Measurements from ENCODE around the gene NDST4.

NDST4 gene

DNA sequence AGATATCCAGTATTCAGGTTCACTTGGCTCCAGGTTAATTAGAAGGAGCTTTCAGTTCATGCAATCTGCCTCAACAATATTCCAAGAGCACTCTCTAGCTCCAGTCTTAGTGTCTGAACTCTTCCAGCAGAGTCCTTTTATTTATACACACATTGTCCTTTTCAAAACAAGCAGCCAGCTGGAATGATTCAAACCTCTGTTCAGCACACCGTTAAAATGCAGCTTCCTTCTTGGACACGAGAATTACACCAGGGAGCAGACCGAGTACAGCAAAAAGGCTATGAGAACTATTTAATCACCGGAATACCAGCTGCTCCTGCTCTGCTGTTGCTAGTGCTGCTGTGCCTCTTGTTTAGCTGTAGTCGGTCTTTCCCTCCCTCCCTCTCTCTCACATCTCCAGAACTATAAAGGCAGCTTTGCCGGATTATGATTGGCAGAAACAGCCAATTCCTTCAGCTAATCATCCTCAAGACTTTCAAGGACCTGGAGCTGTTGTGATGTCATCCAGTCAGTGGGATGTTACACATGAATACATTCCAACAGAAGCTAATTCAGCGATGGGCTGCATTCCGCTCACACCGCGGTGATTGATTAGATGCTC lies at the start of gene NDST4:
Gene NDST4 (minus strand): TSS at position 115 of the 601 bp plus-strand sequence. CDS start 36,584 bp downstream, outside the sequence.
- DNase-seq, result peak; percentile 51

DNA sequence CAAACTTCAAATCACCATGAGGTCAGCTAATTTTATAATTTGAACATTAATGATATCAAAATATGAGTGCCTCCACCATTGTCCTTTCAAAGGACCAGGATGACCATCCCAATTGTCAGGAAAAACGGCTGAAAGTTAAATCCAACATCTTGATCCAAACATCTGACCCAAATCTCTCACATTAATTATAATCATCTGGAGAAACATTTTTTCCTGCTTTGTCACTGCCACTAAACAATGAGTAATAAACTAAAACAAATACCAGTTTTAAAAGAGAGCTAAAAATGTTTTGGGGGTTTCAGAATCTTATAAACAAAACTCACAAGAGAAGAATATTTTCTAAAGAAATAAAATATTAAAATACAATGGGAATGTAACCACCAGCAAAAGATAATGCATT lies 45.7 kb upstream of the NDST4 start:
- no peak for DNase-seq

DNA sequence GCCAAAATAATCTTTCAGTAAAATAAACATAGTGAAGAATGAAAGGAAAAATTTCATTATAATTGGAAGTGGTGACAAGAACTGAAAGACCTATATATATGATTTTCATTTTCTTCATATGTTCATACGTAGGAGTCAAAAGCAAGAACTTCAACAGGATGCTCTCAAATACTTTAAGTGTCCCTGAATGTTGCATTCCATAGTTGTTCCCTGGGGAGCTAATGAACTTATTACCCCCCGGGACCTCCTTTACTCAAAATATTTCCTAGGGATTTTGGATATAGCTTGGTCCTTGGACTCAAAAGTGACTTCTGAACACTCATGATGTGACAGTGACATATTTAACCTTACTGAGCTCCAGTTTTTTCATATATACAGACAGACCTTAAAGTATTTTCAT lies 44.9 kb upstream of the NDST4 start:
- DNase-seq, result no peak

DNA sequence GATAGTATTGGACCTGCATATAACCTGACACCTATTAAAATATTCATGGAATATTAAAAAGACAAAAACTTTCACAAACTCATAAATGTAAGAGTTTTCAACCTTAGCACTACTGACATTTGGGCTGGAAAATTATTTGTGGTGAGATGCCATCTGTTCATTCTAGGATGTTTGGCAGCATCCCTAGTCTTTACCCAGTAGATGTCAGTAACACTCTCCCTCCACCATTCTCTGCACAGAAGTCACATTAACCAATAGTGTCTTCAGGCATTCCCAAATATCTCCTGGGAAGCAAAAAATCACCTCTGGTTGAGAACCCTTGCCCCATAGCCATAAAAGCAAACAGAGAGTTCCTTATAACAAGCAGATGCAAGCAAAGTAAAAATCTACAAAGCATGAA lies 41.4 kb upstream of the NDST4 start:
- no peak for DNase-seq

DNA sequence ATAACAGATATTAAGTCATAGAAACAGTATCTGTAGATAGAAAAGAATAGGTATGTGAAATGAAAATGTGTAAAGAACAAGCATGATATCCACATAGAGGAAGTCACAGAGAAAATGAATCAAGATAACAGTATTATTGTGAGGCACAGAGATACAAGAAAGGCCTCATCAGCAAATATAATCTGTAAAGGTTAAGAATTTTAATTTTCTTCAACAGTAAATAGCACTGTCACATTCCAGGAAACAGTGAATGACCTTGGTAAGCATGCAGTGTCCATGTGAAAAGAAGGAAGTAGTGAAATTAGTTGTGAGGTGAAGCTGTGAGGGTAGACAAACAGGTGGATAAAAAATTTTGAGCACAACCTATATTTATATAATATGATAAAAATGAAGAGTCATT lies 39.5 kb upstream of the NDST4 start:
- DNase-seq, result no peak

DNA sequence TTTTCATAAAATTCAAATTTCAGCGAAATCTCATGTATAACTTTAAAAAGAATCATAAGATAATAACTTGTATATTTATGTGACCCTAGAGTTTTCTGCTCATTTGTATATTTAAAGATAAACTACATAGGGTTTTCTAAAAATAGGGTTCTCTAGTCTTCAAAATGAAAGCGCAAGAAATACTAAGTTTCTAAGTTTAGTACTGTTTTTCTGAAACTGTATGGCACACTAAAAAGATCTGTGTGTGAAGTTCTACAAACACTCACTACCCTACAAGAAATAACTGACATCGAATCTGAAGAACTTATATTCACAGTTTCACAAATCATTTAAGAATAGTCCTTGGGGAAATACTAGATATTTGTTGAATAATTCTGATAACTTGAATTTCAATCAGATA lies 38.7 kb upstream of the NDST4 start:
- no peak for DNase-seq

DNA sequence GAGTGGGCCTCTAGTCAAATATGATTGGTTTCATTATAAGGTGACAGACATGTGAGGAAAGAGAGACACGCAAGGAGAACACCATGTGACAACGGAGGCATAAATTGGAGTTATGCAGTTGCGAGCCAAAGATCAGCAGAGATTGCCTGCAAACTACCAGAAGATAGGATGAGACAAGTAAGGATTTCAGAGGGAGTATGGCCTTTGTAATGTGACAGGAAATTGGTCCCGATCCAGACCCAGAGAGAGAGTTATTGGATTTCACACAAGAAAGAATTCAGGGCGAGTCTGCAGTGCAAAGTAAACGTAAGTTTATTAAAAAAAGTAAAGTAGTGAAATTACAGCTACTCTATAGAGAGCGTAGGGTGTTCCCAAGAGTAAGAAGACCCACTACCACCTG lies 35.7 kb upstream of the NDST4 start:
- no peak for DNase-seq

DNA sequence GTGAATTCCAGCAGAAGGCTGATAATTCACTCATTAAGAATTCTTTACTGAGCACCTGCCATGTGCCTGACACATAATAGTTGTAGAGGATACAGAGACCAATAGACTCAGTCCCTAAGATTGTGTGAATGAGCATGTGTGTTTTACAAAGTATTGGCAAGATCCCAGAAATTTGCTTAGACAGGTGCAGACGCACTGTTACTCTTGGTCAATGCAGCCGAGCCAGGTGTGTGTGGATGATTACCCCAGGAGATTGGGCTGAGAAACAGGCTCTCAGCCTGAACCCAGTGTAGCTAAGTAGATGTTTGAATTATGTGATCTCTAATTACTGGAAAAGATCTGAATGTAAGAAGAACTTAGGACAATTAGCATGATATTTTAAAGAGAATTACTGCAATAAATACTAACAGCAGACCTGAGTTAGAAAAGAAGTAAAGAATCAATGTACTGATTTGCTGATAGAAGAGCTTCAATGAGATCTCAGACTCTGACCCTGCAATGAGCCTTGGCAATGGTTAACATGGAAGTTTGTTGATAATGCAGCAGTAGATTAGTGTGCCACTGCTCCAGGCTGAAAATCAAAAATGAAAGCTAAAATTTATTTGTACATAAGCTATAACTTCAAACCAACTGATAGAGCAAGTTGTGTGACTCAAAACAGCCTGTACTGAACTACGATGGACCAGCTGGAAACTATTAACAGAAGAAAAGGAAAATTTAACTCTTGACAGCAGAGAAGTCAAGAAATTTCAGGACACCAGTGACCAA lies 32.2 kb upstream of the NDST4 start:
- peak; percentile 79 for DNase-seq

DNA sequence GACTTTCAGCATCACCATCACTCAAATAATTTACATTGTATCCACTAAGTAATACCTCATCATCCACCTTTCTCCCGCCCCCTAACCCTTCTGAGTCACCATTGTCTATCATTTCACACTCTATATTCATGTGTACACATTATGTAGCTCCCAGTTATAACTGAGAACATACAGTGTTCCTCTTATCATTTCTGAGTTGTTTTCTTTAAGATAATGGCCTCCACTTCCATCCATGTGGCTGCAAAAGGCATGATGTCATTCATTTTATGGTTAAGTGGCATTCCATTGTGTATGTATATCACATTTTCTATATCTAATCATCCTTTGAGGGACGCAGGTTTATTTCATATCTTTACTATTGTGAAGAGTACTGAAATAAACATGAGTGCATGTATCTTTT lies 14.6 kb upstream of the NDST4 start:
- no peak for DNase-seq

DNA sequence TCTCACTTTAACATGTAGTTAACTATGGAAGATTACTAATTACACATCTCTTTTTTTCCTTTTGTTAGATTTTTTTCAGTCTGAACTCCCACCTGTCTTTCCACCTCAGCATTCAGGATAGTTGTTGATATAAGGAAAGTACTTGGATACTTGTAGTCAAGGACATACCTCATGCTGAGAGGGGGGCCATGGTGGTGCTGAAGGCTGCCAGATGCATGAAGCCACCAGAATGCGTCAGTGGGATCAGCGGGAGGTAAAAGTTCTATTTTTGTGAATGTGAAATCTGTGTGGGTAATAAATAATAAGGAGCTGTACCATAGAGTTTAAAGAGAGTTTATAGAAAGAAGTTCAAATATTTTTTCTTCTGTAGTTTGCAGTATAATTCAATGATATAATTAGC lies 13.1 kb upstream of the NDST4 start:
- no peak for DNase-seq

DNA sequence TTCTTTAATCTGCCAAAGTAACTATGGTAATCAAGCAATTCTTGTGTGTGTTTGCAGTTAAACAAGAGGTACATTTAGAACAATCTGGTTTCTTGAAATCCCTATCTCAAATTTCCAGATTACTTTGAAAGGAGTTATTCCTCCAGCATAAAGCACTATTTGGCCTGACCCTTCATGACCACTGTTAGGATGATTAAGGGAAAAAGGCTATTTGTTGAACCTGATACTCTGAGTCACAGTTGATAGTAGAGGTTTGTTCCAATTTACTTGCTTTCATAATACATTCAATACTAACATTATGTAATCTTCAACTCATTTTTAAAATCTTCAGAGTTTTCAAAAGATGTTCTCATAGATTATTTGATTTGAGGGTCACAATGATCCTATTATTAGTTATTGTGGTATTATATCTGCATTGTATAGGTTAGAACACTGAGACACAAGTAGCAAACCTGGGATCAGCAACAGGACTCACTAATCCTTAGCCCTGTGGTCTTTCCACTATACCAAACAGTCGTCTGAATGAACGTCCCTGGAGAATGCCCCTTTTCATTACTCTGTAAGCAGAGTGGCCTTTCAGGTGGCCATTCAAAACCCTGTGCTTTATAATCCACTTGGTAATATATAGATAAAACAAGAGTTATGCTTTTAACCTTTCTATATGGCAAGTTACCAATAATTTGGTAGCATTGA lies 8.1 kb upstream of the NDST4 start:
- DNase-seq, result no peak

DNA sequence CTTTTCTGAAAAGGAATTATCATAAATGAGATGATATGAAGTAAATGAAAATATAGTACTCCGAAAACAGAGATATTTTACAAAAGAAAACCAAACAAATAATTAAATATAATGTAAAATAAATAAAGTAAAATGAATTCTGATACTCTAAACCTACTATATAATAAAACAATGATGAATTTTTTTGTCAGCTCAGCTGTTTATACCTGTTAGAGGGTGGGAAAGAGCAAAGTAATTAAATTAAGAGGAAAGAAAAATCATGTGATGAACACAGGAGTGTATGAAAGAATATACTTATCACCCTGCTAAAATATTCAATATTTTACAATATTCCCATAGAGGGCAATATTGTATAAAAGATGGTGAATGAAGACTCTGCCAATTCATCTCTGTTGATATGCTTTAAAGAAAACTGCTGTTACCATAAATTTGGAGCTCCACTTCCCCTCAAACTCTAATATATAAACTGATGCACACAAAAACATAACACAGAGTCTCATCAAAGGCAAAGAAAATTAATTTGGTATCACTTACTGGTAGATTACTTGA lies 6.5 kb upstream of the NDST4 start:
- no peak for DNase-seq

DNA sequence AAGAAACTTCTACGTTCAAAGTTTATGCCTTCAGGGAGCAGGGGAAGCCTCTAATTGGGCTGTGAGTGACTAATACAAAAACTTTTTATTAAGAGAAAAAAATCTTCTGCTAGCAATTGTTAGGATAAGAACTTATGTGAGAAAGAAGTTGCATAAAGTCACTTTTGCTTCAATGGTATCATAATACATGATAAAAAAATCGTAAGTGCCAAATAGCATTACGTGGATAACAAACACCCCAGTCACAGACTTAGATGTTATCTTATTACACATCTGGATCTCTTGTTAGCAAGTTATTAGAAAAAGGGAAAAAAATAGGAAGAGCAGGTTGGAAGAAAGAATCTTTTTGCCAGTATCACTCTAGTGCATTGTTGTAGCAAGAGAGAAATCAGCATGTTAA lies 4.2 kb upstream of the NDST4 start:
- DNase-seq, result no peak

DNA sequence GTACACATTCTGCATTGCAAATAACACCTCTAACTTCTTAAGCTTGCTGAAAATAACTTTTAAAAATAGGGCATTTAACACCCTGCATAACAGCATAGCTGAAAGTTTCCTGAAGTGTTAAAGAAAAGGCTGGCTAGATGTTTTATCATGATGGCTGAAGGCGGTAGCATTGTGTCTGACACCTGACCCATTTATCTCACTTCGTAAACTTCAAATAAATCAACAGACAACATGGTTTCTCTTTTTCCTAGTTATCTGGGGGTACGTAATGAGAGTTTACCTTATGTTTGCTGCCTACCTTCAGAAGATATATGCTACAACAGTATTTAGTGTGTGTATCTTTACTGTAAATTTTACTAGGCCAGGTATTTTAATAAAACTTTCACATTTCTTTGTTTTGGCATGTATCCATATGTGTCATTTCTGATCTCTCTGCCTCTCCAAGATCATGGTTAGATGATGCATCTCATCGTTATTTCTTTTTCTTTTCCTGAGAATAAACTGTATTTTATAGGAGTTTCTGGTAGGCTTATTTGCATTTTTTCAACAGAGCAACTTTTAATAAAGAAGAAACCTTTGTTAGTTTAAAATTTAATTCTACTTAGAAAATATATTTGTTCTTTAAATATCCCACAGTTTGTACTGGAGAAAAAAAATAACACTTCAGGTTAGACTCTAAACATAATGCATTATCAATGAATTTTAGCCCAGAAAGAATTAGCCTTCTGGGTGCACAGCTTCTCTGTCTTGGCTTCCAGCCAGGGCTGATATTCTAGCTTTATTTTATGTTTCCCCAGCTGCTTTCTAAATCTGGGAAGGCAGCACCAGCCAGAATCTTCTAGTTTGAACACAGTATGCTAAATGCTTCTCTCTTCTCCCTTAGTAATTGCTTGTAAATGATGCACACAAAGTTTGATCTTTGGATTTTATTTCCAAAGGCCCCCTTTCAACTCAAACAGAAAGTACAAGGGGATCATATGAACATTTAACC lies 2.9 kb downstream of the NDST4 start:
- DNase-seq, result peak; percentile 68

DNA sequence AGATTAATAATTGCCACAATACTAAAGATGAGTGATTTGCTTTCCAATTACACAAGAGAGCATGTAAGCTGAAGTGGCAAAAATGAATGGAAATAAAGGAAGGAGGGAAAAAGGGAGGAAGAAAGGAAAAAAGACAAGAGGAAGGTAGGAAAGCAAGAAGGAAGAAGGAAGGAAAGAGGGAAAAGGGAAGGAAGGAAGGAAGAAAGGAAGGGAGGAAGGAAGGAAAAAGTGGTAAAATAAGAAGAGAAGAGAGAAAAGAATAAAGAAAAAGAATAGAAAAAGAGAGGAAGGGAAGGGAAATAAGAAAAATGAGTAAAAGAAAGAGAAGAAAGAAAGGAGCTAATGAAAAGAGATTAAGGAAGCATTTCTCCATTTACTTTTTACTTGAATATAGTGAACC lies 4.6 kb downstream of the NDST4 start:
- no peak for DNase-seq

DNA sequence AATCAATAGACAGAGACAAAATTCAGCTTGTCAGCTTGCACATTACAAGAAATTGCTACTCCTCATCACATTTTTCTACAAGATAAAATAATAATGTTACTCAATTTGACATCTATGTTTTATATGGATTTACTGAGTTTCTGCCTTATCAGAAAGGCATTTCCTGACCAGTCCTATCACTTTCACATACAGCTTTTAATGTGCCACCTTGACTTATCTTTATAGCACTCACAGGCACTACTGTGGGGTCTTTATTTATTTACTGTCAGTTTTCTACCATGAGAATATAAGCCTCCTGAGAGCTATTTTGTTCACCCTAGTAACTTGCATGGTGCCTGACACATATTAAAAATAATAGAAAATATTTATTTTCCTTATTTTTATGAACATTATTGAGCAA lies 6.0 kb downstream of the NDST4 start:
- DNase-seq, result no peak

DNA sequence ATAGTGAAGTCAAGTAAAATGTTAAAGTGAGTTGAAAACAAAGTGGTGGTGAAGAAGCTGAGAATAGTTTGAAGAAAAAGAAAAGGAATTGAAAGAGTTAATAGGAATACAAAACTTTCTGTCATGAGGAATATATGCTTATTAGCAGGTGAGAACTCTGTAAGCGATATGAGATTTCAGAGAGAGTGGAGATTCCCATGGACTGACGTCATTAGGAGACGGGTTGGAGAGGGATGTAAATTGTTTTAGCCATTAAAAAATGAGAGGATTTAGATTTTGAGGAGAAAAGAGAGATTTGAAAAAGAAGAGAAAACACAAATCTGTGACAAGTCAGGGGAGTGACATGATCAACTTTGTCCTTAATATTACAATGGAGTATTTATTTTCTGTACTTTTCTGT lies 11.7 kb downstream of the NDST4 start:
- no peak for DNase-seq

DNA sequence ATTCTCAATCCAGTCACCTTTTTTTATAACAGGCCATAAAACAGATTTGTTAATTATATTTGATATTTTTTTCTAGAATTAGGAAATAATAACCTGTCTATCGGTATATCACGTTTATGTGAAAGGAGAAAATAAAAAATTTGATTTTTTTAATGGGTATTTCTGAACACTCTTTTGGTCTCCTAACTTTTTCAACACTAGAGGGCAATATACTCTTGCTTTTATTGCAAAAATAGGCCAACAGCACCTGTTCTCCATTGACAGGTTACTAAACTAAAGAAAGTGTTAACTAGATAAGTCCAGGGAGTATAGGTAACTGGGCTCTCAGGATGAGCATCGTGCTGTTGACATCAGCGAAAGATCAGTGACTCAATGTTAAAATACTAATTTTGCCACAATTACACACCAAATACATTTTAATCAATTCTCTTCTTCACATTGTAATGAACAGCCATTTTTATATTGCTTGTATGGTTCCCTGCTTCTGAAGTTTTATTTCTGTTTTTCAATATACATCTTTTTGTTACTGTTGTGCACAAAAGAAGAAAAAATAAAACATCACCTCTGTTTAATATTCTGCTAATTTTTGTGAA lies 22.8 kb downstream of the NDST4 start:
- peak; percentile 37 for DNase-seq

DNA sequence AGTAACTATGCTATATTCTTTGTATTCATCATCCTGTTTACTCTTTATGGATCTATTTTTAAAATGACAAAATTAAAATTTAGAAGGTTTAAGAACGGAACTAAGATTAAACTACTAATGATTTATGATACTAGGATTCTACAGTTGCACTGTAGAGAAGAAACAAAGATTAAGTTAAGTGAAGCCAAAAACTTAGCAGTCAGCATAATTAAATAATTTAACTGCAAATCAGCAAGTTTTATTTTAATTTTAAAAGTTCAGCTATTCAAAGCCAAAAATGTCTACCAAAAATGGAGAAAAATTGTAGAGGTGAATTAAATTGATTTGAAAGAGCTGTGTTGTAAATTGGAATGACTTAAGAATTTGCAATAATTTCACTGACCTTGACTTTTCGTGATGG lies 30.8 kb downstream of the NDST4 start:
- DNase-seq, result no peak

DNA sequence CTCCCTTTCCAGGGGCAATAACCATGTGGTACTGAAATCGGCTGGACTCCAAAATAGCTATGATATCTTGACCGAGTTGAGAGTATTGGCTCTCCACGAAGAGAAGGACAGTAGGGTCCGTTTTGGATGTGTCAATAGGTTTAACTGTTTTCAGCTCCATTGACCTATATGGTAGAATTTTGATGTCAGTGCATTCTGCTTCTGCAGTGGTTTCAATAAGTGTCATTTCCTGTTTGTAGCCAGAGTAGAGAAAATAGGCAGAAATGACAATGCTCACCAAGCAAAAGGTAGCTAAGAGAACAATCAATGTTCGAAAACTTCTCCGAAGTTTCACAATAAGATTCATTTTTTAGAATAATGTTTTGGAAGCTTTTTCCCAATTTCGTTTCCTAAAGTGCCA lies 36.7 kb downstream of the NDST4 start:
- DNase-seq, result no peak

DNA sequence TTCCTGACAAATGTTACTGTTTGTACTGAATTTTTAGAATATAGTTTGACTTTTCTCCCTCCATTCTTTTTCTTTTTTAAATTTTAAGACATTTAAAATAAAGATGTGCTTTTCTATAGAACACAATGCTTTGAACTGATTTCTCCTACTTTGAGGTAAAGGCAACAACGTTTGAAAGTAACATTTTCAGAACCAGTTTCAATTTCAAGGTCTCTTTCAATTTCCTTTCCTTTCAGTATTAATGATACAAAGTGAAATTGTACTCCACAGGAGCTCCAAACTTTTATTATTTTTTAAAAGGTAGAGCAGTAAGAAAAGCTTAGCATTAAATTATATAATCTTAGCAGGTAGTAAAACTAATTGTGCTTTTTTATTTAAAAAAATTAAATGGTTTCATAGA lies 54.9 kb downstream of the NDST4 start:
- no peak for DNase-seq

DNA sequence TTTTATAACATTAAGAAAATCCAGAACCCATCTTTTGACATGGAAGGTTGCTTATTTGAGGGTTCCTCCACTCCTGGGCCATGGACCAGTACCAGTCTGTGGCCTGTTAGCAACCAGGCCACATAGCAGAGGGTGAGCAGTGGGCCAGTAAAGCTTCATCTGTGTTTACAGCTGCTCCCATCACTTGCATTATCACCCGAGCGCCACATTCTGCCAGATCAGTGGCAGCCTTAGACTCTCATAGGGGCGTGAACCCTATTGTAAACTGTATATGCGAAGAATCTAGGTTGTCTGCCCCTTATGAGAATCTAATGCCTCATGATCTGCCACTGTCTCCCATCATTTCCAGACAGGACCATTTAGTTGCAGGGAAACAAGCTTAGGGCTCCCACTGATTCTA lies 58.6 kb downstream of the NDST4 start:
- DNase-seq, result no peak

All from NCI-H2029 (cell line).